ENCODE data around the gene SERPINC1.
"Not testable (repeated sequence)": the region's sequence is repeated elsewhere in the genome, so short reads cannot be mapped to it uniquely, and the experiment has no call there.

SERPINC1 gene

GRCh38 chr1:173888749-173889148 is 28.4 kb downstream of the SERPINC1 start:
- DNase-seq, result no peak

DNA sequence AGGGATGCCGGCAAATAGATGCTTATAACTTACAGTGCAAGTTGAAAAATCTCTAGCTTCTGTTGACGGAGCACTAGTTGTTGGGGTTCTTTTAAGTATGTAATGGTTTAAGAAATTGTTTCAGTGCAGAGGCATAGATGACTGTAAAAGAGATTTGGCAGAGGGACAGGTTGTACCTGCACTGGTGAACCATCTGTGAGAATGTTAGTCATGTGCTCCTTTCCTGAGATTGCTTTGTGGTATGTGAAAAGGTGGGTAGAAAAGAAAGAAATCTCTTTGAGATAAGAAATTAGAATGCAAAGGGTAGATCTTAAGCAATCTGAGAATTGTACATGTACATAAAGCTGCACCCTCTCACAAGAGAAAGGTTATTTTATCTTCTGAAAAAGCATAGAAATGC is 29.5 kb downstream of the SERPINC1 start:
- no peak for DNase-seq

DNA sequence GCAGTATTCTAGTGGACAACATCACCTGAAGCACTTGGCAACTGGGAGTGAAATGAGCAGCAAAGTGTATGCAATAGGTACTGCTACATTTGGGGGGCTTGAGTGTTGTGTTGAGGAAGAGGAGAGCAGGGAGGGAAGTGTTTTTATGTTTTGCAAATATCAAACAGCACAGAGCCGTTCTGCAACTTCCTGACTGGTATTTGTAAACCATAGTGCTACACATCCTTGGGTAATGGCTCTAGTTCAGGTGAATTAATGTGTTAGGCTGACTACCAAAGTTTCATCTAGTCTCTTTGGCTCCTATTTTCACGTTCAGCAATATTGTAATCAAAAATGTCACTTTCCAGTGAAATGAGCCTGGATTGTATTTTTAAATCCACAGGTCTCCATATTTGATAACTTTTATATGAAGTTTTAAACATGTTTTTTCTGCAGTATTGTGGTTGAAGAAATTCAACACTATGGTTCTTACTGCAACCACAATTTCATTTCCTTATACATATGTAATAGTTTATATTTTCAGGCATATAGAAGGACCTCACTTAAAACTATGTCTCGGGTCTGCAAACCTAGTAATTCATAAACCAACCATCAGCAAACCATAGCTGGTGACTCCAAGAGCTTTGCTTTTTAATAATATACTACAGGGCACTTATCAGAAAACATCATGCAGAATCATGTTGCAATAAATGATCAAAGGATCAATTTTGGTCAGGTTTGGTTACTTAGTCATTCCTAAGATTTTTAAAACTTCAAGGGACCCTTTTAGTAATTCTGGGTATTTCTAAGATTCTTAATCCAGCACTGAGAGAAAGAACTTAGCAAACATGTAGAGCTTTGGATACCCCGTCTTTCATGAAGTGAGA is 30.1 kb downstream of the SERPINC1 start:
- DNase-seq, result no peak

DNA sequence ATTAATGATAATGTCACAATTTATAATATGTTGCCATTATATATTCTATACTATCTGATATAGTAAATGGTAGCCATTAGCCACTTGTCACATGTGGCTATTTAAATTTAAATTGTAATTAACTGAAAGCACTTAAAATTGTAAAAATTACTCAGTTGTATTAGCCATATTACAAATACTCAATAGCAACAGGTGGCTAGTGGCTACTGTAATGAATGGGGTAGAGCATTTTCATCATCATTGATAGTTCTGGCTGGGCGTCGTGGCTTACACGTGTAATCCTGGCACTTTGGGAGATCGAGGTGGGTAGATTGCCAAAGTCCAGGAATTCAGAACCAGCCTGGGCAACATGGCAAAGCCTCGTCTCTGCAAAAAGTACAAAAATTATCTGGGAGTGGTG is 32.4 kb downstream of the SERPINC1 start:
- no peak for DNase-seq

- not testable (repeated sequence) for DNase-seq
Measured at GRCh38 chr1:173881117-173881516, 36.0 kb downstream of the SERPINC1 start.

GRCh38 chr1:173878251-173878650 is 38.9 kb downstream of the SERPINC1 start:
- no peak for DNase-seq

DNA sequence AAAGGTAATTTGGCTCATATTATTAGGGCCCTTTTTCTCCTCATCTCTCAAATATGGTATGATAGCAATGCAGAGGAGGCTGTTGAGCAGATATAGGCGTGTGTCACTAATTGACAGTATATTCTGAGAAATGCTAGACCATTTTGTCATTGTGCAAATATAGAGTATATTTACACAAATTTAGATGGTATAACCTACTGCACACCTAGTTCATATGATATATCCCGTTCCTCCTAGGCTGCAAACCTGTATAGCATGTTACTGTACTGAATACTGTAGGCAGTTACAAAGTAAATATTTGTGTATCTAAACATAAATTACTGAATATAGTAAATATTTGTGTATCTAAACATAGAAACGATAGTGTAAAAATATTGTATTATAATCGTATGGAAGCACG is 40.4 kb downstream of the SERPINC1 start:
- no peak for DNase-seq

DNA sequence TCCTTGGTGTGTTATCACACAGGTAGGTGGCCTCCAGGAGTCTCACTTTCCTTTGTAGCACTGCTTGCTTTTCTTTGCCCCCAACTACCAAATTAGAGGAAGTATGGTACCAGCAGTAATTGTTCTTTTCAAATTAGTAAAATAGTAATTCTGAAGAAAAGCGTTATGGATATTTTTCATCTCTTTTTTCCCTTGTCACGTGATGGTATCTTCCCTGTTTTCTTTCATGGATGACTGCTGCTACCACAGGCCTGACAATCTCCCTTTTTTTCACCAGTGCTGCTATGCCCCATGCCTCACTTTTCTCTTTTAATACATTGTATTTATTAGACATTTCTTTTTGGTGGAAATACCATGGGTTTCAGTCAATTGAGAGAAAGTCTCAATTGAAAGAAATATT is 45.6 kb downstream of the SERPINC1 start:
- no peak for DNase-seq

DNA sequence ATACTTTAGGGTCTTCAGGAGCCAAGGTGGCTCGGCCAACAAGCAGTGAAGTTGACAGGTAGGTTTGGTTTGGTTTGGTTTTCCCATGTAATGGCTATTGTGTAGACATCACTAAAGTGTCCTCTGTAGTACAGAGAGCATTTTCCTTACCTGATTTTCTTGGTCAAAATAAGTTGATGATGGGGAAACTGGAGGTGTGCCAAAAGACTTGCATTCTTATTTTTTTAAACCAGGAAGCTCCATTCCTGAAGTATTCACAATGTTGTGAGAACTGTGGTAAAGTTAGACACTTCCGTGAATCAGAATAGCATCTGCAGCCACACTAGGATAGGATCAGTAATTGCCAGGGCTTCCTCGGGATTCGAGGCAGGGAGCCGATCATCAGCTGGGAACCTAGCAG is 46.0 kb downstream of the SERPINC1 start:
- no peak for DNase-seq

- no peak for DNase-seq
Measured at GRCh38 chr1:173870252-173871075, 46.7 kb downstream of the SERPINC1 start.

DNA sequence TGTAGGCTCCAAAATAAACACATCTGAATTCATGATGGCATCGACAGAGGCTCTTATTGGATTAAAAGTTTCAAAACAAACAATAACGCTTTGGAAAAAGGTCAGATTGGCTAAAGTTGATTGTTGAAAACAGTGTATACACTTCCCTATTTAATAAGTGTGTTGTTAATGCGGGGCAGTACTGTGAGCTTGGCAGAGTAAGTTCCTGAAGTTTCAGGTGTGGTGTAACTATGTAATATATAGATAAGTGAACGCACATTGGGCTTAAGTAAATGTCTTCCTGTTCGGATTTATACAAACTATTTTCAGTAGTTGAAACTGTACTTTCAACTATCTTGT is 48.1 kb downstream of the SERPINC1 start:
- no peak for DNase-seq

GRCh38 chr1:173868266-173869020 is 48.7 kb downstream of the SERPINC1 start, which contains the start of gene ZBTB37:
ZBTB37 (plus strand) TSS chr1:173868380; CDS start chr1:173870226, 1,846 bp downstream.
- DNase-seq, result peak; percentile 93

DNA sequence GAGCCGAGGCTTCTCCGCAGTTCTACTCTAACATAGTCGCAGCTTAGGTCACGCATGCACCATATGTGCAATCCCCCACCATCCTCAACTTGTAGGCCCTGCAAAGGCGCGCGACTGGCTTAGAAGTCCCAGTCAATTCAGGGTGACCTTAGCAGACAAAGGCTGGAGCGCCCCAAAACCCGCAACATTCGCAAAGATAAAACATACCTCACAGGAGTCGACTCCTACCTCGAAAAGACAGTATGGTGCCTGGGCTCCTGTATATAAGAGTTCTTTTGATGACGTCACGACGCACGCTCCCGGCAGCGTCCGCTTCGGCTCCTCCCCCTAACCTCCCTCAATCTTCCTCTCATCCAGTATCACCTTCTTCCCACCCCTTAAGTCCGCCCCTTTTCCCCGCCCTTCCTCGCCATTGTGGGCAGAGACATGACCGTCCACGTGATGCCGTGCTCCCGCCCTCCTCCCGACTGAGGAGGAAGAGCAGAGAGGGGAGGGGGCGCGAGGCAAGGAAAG is 49.3 kb downstream of the SERPINC1 start, which contains the start of gene GAS5:
TSS of gene GAS5 (minus strand) at position 237 of the 513 bp plus-strand sequence.
- peak; percentile 99 for DNase-seq

- DNase-seq, result no peak
Measured at GRCh38 chr1:173867141-173867752, 49.9 kb downstream of the SERPINC1 start.

DNA sequence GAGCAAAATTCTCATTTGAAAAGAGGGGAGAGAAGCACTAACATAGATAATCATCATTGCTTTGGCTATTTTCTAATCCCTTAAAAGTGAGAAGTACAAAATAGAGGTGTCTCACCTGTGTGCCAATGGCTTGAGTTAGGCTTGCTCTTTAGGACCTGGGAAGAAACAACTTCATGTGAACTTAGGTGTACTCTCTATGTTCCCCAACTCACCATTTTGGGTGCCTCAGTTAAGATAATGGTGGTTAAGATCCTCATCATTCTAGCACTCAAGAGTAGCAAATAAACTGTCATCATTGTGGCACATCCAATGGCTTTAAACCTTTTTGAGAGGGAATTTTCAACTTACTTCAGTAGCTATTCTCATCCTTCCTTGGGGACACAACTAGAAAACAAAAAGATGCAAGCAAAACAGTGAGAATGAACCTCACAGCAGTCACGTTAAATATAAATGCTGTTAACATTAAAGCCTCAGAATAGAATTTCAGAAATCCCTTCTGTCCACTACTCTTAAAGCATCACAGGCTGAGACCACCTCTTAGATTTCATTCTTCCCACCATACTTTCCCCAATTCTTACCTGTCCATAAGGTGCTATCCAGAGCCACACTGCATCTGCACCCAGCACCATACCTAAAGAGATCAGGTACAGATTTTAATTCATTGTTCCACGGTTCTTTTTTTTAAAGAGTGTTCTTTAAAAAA is 50.6 kb downstream of the SERPINC1 start:
- no peak for DNase-seq

DNA sequence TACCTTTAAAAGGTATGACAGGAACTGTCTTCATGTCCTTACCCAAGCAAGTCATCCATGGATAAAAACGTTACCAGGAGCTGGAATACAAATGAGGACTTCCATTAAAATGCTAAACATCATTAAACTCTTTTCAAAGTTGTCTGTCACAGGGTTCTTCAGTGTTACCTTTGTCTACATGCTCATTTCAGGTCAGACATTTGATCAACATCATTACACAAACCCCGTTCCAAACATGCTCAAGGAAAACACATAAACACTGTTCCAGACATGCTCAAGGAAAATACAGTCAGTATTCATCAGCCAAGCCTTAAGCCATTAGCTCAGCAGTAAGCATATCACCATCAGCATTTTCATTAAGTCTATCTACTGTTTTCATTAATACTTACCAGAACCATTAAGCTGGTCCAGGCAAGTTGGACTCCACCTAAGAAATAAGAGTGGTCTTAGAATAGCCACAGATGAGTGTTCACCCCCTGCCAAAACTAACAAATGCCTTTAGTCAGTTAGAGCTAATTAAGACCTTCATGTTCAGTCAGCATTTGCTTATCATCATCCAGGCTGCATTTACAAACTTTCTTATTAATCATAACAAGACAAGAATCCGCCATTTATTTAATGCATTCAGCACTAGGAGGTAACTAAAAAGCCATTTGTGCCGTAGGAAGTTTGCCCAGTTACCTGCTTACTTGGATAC is 51.5 kb downstream of the SERPINC1 start:
- DNase-seq, result no peak

DNA sequence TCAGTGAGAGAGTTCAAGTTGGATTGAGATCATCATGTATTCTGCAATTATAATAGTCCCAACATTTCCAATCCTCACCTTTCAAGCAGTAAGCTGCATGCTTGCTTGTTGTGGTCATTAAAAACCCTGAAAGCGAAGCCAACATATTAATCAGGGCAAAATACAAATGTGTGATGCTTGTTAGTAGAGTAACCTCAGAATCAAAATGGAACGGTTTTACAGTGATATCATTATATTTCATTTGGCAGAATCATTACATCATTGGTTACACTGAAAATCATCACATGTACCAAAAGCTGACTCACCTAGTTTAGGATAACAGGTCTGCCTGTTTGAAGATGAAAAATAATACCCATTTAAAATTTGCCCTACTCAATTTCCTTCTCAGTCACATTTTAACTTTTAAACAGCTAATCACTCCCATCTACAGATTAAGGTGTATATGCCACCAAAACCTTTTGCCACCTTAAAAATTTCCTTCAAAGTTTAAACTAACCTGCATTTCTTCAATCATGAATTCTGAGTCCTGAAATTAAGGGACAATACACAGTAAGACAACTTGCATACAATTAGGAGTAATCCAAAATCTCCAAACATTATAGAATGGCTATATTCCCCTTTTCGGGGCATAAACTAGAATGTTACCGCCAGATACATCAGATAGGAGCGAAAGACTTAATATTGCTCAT is 52.8 kb downstream of the SERPINC1 start:
- DNase-seq, result no peak

DNA sequence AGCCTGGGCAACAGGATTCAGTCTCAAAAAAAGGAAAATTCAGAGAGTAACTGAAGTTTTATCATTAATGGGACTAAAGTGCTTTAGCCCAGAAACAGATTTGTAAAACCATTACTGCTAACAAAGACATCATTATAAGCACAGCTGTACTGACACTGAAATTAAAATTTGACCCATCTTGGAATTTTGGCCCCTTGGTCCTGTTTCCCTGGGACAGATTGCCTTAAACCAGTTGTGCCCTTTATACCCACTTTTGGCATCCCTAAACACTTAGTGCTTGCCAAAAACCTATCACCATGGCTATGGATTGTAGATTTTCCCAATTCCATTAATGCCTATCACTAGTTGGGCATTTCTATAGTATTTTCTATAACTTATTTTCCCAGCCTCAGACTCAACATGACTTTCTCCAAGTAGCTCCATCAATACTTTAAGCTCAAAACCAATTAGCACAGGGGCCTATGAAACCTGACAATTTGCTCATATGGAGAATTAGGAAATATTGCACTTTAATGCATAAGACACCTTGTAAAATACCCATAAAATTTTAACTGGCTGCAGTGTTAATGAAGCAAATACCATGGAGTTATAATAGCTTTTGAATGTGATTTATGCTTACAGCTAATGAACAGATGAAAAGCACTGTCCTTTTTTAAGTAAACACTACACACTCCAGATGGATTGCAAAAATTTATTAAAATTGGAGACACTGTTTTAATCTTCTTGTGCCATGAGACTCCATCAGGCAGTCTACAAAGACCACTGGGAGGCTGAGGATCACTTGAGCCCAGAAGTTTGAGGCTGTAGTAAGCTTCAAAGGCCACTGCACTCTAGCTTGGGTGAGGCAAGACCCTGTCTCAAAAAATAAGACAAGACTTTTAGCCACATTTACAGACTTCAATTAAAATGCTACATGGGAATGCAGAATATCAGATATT is 53.6 kb downstream of the SERPINC1 start:
- no peak for DNase-seq

DNA sequence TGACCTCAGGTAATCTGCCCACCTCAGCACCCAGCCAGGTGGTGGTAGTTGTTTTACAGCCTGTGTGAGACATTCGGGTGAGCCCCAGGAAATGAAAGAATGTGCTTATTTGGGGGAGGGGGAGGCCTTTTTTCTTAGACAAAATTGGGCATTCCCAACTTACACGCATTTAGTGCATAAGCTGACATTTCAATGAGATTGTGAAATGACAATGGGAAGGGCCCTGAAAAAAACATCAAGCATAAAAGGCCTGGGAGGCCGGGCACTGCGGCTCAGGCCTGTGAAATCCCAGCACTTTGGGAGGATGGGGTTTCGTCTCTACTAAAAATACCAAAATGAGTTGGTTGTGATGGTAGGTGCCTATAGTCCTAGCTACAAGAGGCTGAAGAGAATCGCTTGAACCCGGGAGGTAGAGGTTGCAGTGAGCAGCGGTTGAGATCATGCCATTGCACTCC is 54.3 kb downstream of the SERPINC1 start:
- no peak for DNase-seq
